HG03159 (cell line): ENCODE results near the gene ZNF776.
"Not testable (repeated sequence)": the region's sequence is repeated elsewhere in the genome, so short reads cannot be mapped to it uniquely, and the experiment has no call there.

Experiments
- ATAC-seq: cut with Tn5 transposase; IDR thresholded peaks from one replicate; pipeline ENCODE4 v1.9.1; 2021; ENCODE audit warnings: mild to moderate bottlenecking, moderate library complexity; ENCODE audit not compliant: unreplicated experiment

ZNF776 gene

GRCh38 chr19:57776764-57777296 lies 30.2 kb downstream of the ZNF776 start:
- no peak for ATAC-seq

- no peak for ATAC-seq
These were observed 31.7 kb downstream of the ZNF776 start for GRCh38 chr19:57778336-57778735.

GRCh38 chr19:57779220-57779845 lies 32.7 kb downstream of the ZNF776 start:
- no peak for ATAC-seq

- ATAC-seq = no peak
These were observed 39.7 kb downstream of the ZNF776 start for GRCh38 chr19:57786286-57786685.

- ATAC-seq = no peak
These were observed 40.3 kb downstream of the ZNF776 start for GRCh38 chr19:57786906-57787305.

GRCh38 chr19:57788114-57788692 lies 41.6 kb downstream of the ZNF776 start:
- ATAC-seq = no peak

GRCh38 chr19:57789288-57789687 lies 42.7 kb downstream of the ZNF776 start:
- no peak for ATAC-seq

- not testable (repeated sequence) for ATAC-seq
These were observed 50.0 kb downstream of the ZNF776 start for GRCh38 chr19:57796580-57796979.

GRCh38 chr19:57800696-57801095 lies 54.1 kb downstream of the ZNF776 start:
- no peak for ATAC-seq

- ATAC-seq = no peak
These were observed 55.7 kb downstream of the ZNF776 start for GRCh38 chr19:57802269-57802668.

- ATAC-seq = no peak
These were observed 56.6 kb downstream of the ZNF776 start for GRCh38 chr19:57803265-57803593.

- ATAC-seq = no peak
These were observed 57.1 kb downstream of the ZNF776 start for GRCh38 chr19:57803594-57804325.

- no peak for ATAC-seq
These were observed 60.9 kb downstream of the ZNF776 start for GRCh38 chr19:57807541-57807940.
